Fibroblast of the aortic adventitia (primary cell): ENCODE measurements around the gene ZNF76. TPM values are rescaled to one million over a fixed set of nuclear protein-coding genes. Genes with fewer than 3 reads are reported as not detected.

Experiments used
- DNase-seq: peaks from one replicate; pipeline ENCODE4 v3.0.0-alpha.2; 2010; ENCODE audit warnings: low read depth
- H3K4me3 ChIP-seq: 2 replicates; pipeline ENCODE4 v1.5.1; 2011; ENCODE audit warnings: low read depth, mild to moderate bottlenecking, control low read depth, low read length, moderate library complexity
- CTCF ChIP-seq: IDR thresholded peaks from 2 replicates; pipeline ENCODE4 v1.5.1; 2011; ENCODE audit warnings: mild to moderate bottlenecking, low read length, control low read depth, inconsistent platforms; ENCODE audit not compliant: insufficient read depth
- total RNA-seq: library from RNA; depleted of rRNA; stranded (reverse); fragments of >200 nt; gene quantifications from 2 replicates; pipeline ENCODE4 v1.2.3, GENCODE V29; 2012; ENCODE audit warnings: low replicate concordance

Gene ZNF76
- total RNA-seq, 1 donor: 18.4 TPM

- no peak overlapping the region for H3K4me3 ChIP-seq
- DNase-seq: no peak
- TF ChIP-seq CTCF: no peak
Measured at GRCh38 chr6:35223396-35223795, 36.1 kb upstream of the ZNF76 start.

GRCh38 chr6:35224720-35225119 lies 34.8 kb upstream of the ZNF76 start:
- no peak overlapping the region for H3K4me3 ChIP-seq
- no peak for TF ChIP-seq CTCF
- no peak for DNase-seq

- no peak for TF ChIP-seq CTCF
- H3K4me3 ChIP-seq: no peak overlapping the region
- no peak for DNase-seq
Measured at GRCh38 chr6:35228481-35228880, 31.1 kb upstream of the ZNF76 start.

GRCh38 chr6:35229304-35229703 lies 30.2 kb upstream of the ZNF76 start:
- TF ChIP-seq CTCF: no peak
- no peak for DNase-seq
- H3K4me3 ChIP-seq: no peak overlapping the region

- H3K4me3 ChIP-seq: no peak overlapping the region
- no peak for DNase-seq
- no peak for TF ChIP-seq CTCF
Measured at GRCh38 chr6:35230498-35230897, 29.0 kb upstream of the ZNF76 start.

- H3K4me3 ChIP-seq: no peak overlapping the region
- peak; percentile 43 for DNase-seq
- TF ChIP-seq CTCF: no peak
Measured at GRCh38 chr6:35230950-35231349, 28.6 kb upstream of the ZNF76 start.

- DNase-seq: no peak
- no peak for TF ChIP-seq CTCF
- no peak overlapping the region for H3K4me3 ChIP-seq
Measured at GRCh38 chr6:35231563-35231962, 28.0 kb upstream of the ZNF76 start.
